Left lung (tissue), 10 donors: ENCODE data around the gene PI4KA. TPM values are rescaled to one million over a fixed set of nuclear protein-coding genes. Genes with fewer than 3 reads are reported as not detected.

Experiments
- ATAC-seq: fragments of 200-7000 bp; cut with Tn5 transposase; one replicate; pipeline ENCODE4 v1.9.1; 2020; ENCODE audit warnings: moderate library complexity
- DNase-seq, 4 donors: peaks; one replicate each; pipeline ENCODE4 v3.0.0-alpha.2; 2013 to 2020
- H3K27ac ChIP-seq, 2 donors: fragments of 200-600 bp; sonication (generic) in 1 of 2; one replicate each; pipeline versions ENCODE4 v1.5.0 to v1.8.0; 2020 to 2021
- H3K27me3 ChIP-seq, 2 donors: fragments of 200-600 bp; sonication (generic) in 1 of 2; one replicate each; pipeline versions ENCODE4 v1.5.0 to v1.8.0; 2020 to 2021
- H3K36me3 ChIP-seq, 2 donors: fragments of 200-600 bp; sonication (generic) in 1 of 2; one replicate each; pipeline versions ENCODE4 v1.5.0 to v1.8.0; 2020 to 2021
- H3K4me1 ChIP-seq, 2 donors: fragments of 200-600 bp; one replicate each; pipeline ENCODE4 v1.8.0; 2021
- H3K4me3 ChIP-seq, 2 donors: fragments of 200-600 bp; sonication (generic) in 1 of 2; one replicate each; pipeline versions ENCODE4 v1.5.0 to v1.8.0; 2020 to 2021; ENCODE audit warnings: mild to moderate bottlenecking in 1 of 2
- H3K9me3 ChIP-seq, 2 donors: fragments of 200-600 bp; sonication (generic) in 1 of 2; one replicate each; pipeline versions ENCODE4 v1.5.0 to v1.8.0; 2020 to 2021
- CTCF ChIP-seq, 2 donors: fragments of 200-600 bp; sonication (generic) in 1 of 2; IDR thresholded peaks; one replicate each; pipeline versions ENCODE4 v1.5.0 to v1.8.0; 2021; ENCODE audit warnings: antibody characterized with exemption in 2 of 2
- intact Hi-C, 2 donors: fragments of 100-400 bp; cut with DNase I; formaldehyde crosslinking; loops; one replicate each; pipeline versions ENCODE4 v1.11.2 to v1.14.2; 2022
- polyA plus RNA-seq, 6 donors: library from polyadenylated mRNA; unstranded; fragments of 120-200 nt; gene quantifications; one replicate each; pipeline ENCODE4 v1.2.1, GENCODE V29; 2013; ENCODE audit not compliant: insufficient read length in 6 of 6
- total RNA-seq, 2 donors: library from RNA; stranded (reverse); fragmentation: NEBNext Ultra II Directional; extraction: Animal tissue kit (Norgen Biotek cat#: 25700); gene quantifications; one replicate each; pipeline ENCODE4 v1.2.1, GENCODE V29; 2021
- donor health status: DM: no; HTN: yes; CAD: no.
- donor health status: DM: no; HTN: no; CAD: no.

Gene PI4KA
- total and polyA plus RNA-seq, 8 donors = 60.5 to 108 (median 70.0) TPM

GRCh38 chr22:20788627-20789344 is 69.8 kb downstream of the PI4KA start:
- ATAC-seq = no peak
- no peak overlapping the region for H3K27ac ChIP-seq
- no peak overlapping the region for H3K4me3 ChIP-seq
- peaks cover 0 to 7% of the 10 kb centered on the region in 2 donors for H3K4me1 ChIP-seq
- TF ChIP-seq CTCF (IDR thresholded peaks at IDR 0.05) = no peak
- intact Hi-C loops = loop anchor here in 1 of 2 donors (10.0 kb wide), 1 partner anchor 64 kb away; no protein-coding TSS in a partner anchor
- H3K27me3 ChIP-seq = no peaks in the 10 kb centered on the region
- no peaks in the 10 kb centered on the region for H3K9me3 ChIP-seq
- DNase-seq = no peak
- peaks cover 0 to 86% of the 10 kb centered on the region in 2 donors for H3K36me3 ChIP-seq

DNA sequence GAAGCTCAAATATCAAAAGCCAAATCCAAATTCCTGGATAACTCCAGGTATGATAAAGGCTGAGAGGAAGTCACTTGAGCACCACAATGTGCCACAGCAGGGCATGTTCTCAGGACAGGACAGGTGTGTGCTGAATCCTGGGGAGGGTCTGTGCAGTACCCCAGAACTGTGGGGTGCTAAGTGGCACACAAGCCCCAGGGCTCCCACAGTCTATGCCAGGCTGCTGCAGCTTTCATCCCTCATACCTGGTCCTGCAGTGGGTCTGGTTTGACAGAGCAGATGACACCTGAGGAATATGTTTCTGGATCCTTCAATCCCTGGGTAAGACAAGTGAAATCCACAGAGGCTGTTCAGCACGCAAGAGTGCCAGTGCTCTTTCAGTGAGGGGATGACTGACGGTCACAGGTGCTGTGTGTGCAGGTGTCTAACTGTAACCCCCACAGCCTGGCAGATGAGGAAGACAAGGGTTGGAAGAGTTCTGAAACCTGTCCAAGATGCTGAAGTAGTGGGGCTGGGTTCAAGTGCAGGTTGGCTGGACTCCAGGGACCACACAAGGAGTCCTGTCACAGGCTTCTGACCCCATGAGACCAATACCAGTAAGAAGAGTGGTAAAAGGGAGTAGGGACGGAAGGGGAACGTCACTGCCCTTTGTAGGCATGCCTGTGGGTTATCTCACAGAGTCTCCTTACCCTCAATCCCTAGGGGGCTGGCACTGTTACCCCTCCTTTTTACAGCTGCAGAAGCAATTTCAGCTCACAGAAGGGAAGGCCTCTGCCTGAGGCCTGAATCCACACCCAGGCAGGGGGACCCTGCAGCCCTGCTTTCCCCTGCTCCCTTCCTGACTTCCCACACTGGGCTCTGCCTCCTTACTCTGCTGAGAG is 70.6 kb downstream of the PI4KA start:
- ATAC-seq = no peak
- Histone ChIP-seq H3K27ac (no peak overlapping the region), H3K9me3 (no peaks in the 10 kb centered on the region), H3K27me3 (no peaks in the 10 kb centered on the region), H3K4me3 (no peak overlapping the region), H3K4me1 (peaks cover 0 to 14% of the 10 kb centered on the region in 2 donors), H3K36me3 (peaks cover 0 to 78% of the 10 kb centered on the region in 2 donors)
- no peak for TF ChIP-seq CTCF (IDR thresholded peaks at IDR 0.05)
- intact Hi-C loops = loop anchor here in 1 of 2 donors (10.0 kb wide), 1 partner anchor 63 kb away; no protein-coding TSS in a partner anchor
- no peak for DNase-seq

- H3K4me3 ChIP-seq = no peak overlapping the region
- no peak for DNase-seq
- peaks cover 0 to 71% of the 10 kb centered on the region in 2 donors for H3K36me3 ChIP-seq
- intact Hi-C loops = loop anchor here in 1 of 2 donors (10.0 kb wide), 1 partner anchor 62 kb away; no protein-coding TSS in a partner anchor
- ATAC-seq = no peak
- TF ChIP-seq CTCF (IDR thresholded peaks at IDR 0.05) = no peak
- no peaks in the 10 kb centered on the region for H3K27me3 ChIP-seq
- H3K9me3 ChIP-seq = no peaks in the 10 kb centered on the region
- H3K4me1 ChIP-seq = peaks cover 0 to 21% of the 10 kb centered on the region in 2 donors
- H3K27ac ChIP-seq = no peak overlapping the region
Observed at GRCh38 chr22:20787223-20787622, 71.4 kb downstream of the PI4KA start.

- Histone ChIP-seq H3K9me3 (no peaks in the 10 kb centered on the region), H3K4me3 (no peak overlapping the region), H3K27ac (no peak overlapping the region), H3K27me3 (no peaks in the 10 kb centered on the region), H3K36me3 (peaks cover 0 to 64% of the 10 kb centered on the region in 2 donors), H3K4me1 (peaks cover 0 to 27% of the 10 kb centered on the region in 2 donors)
- ATAC-seq = no peak
- intact Hi-C loops = loop anchor here in 1 of 2 donors (10.0 kb wide), 1 partner anchor 62 kb away; no protein-coding TSS in a partner anchor
- DNase-seq = no peak
- no peak for TF ChIP-seq CTCF (IDR thresholded peaks at IDR 0.05)
Observed at GRCh38 chr22:20786536-20786979, 72.1 kb downstream of the PI4KA start.
